ENCODE data around the gene VPS16. TPM values are rescaled to one million over a fixed set of nuclear protein-coding genes. Genes with fewer than 3 reads are reported as not detected.

Gene VPS16
- total RNA-seq, 1 experiment from 2014 or later: 16.3 TPM

- Histone ChIP-seq H3K36me3 (no peaks in the 10 kb centered on the region), H3K4me3 (no peak overlapping the region), H3K9me3 (replicated peaks) (no peaks in the 10 kb centered on the region), H3K27ac (no peak overlapping the region), H3K27me3 (no peaks in the 10 kb centered on the region), H3K4me1 (peaks cover 5% of the 10 kb centered on the region; the same call in 1 of the 2 replicates)
- DNase-seq: no peak
These were observed 4.5 kb upstream of the VPS16 start for GRCh38 chr20:2836035-2836434.

- no peak overlapping the region for H3K27ac ChIP-seq
- H3K9me3 ChIP-seq (replicated peaks): no peaks in the 10 kb centered on the region
- no peaks in the 10 kb centered on the region for H3K27me3 ChIP-seq
- no peaks in the 10 kb centered on the region; the same call in 1 of the 2 replicates for H3K4me1 ChIP-seq
- H3K4me3 ChIP-seq: no peak overlapping the region
- H3K36me3 ChIP-seq: no peaks in the 10 kb centered on the region
- DNase-seq: no peak
These were observed 3.2 kb upstream of the VPS16 start for GRCh38 chr20:2837221-2837960.

GRCh38 chr20:2838170-2838797, 2.3 kb upstream of the VPS16 start:
- H3K27ac ChIP-seq: no peak overlapping the region
- no peaks in the 10 kb centered on the region for H3K36me3 ChIP-seq
- H3K27me3 ChIP-seq: no peaks in the 10 kb centered on the region
- H3K9me3 ChIP-seq (replicated peaks): no peaks in the 10 kb centered on the region
- no peaks in the 10 kb centered on the region; the same call in 1 of the 2 replicates for H3K4me1 ChIP-seq
- DNase-seq: no peak
- H3K4me3 ChIP-seq: no peak overlapping the region

- H3K4me3 ChIP-seq: no peak overlapping the region
- no peak overlapping the region for H3K27ac ChIP-seq
- no peaks in the 10 kb centered on the region for H3K9me3 ChIP-seq (replicated peaks)
- no peaks in the 10 kb centered on the region for H3K27me3 ChIP-seq
- DNase-seq: no peak
- no peaks in the 10 kb centered on the region; the same call in 1 of the 2 replicates for H3K4me1 ChIP-seq
- H3K36me3 ChIP-seq: no peaks in the 10 kb centered on the region
These were observed 1.5 kb upstream of the VPS16 start for GRCh38 chr20:2838847-2839671.

- DNase-seq: no peak
- Histone ChIP-seq H3K36me3 (no peaks in the 10 kb centered on the region), H3K4me3 (peak overlapping the region; percentile 100; the same call in 1 of the 2 replicates), H3K27ac (no peak overlapping the region), H3K27me3 (no peaks in the 10 kb centered on the region), H3K9me3 (replicated peaks) (no peaks in the 10 kb centered on the region), H3K4me1 (no peaks in the 10 kb centered on the region; the same call in 1 of the 2 replicates)
These were observed 810 bp upstream of the VPS16 start for GRCh38 chr20:2839732-2840137.

GRCh38 chr20:2840967-2841531, 504 bp downstream of the VPS16 start:
- Histone ChIP-seq H3K9me3 (replicated peaks) (no peaks in the 10 kb centered on the region), H3K27me3 (no peaks in the 10 kb centered on the region), H3K27ac (peak overlapping the region; percentile 43), H3K4me3 (peak overlapping the region; percentile 100), H3K36me3 (no peaks in the 10 kb centered on the region), H3K4me1 (no peaks in the 10 kb centered on the region; the same call in 1 of the 2 replicates)
- peak; percentile 81 to 85 for DNase-seq

- no peak overlapping the region for H3K4me3 ChIP-seq
- H3K36me3 ChIP-seq: no peaks in the 10 kb centered on the region
- DNase-seq: no peak
- no peaks in the 10 kb centered on the region for H3K27me3 ChIP-seq
- no peak overlapping the region for H3K27ac ChIP-seq
- H3K9me3 ChIP-seq (replicated peaks): no peaks in the 10 kb centered on the region
- H3K4me1 ChIP-seq: no peaks in the 10 kb centered on the region; the same call in 1 of the 2 replicates
These were observed 5.1 kb downstream of the VPS16 start for GRCh38 chr20:2845607-2846006.

- Histone ChIP-seq H3K36me3 (no peaks in the 10 kb centered on the region), H3K4me1 (no peaks in the 10 kb centered on the region; the same call in 1 of the 2 replicates), H3K9me3 (replicated peaks) (no peaks in the 10 kb centered on the region), H3K27me3 (no peaks in the 10 kb centered on the region), H3K4me3 (no peak overlapping the region), H3K27ac (no peak overlapping the region)
- no peak for DNase-seq
These were observed 6.2 kb downstream of the VPS16 start for GRCh38 chr20:2846698-2847097.

- DNase-seq: no peak
These were observed 7.3 kb downstream of the VPS16 start for GRCh38 chr20:2847802-2848201.

GRCh38 chr20:2849529-2849928, 9.0 kb downstream of the VPS16 start:
- no peak for DNase-seq
- Histone ChIP-seq H3K36me3 (no peaks in the 10 kb centered on the region), H3K4me3 (no peak overlapping the region), H3K4me1 (no peaks in the 10 kb centered on the region), H3K9me3 (replicated peaks) (no peaks in the 10 kb centered on the region), H3K27ac (no peak overlapping the region), H3K27me3 (no peaks in the 10 kb centered on the region)

More at GRCh38 chr20:2847802-2848201, 7.3 kb downstream of the VPS16 start:
- Histone ChIP-seq H3K27ac (no peak overlapping the region), H3K9me3 (replicated peaks) (no peaks in the 10 kb centered on the region), H3K4me3 (no peak overlapping the region), H3K4me1 (no peaks in the 10 kb centered on the region), H3K27me3 (no peaks in the 10 kb centered on the region), H3K36me3 (no peaks in the 10 kb centered on the region)

GRCh38 chr20:2851086-2851485, 10.5 kb downstream of the VPS16 start:
- no peaks in the 10 kb centered on the region for H3K27me3 ChIP-seq
- H3K27ac ChIP-seq: no peak overlapping the region
- H3K4me1 ChIP-seq: no peaks in the 10 kb centered on the region
- DNase-seq: no peak
- no peaks in the 10 kb centered on the region for H3K36me3 ChIP-seq
- no peaks in the 10 kb centered on the region for H3K9me3 ChIP-seq (replicated peaks)
- H3K4me3 ChIP-seq: no peak overlapping the region

GRCh38 chr20:2858591-2858990, 18.0 kb downstream of the VPS16 start:
- no peaks in the 10 kb centered on the region for H3K27me3 ChIP-seq
- no peak for DNase-seq
- no peak overlapping the region for H3K27ac ChIP-seq
- no peak overlapping the region for H3K4me3 ChIP-seq
- H3K4me1 ChIP-seq: no peaks in the 10 kb centered on the region
- no peaks in the 10 kb centered on the region for H3K9me3 ChIP-seq (replicated peaks)
- no peaks in the 10 kb centered on the region for H3K36me3 ChIP-seq

GRCh38 chr20:2859330-2860121, 19.0 kb downstream of the VPS16 start:
- H3K36me3 ChIP-seq: no peaks in the 10 kb centered on the region
- no peak overlapping the region for H3K27ac ChIP-seq
- no peak for DNase-seq
- H3K27me3 ChIP-seq: no peaks in the 10 kb centered on the region
- H3K4me1 ChIP-seq: no peaks in the 10 kb centered on the region
- H3K9me3 ChIP-seq (replicated peaks): no peaks in the 10 kb centered on the region
- no peak overlapping the region for H3K4me3 ChIP-seq

- Histone ChIP-seq H3K4me1 (no peaks in the 10 kb centered on the region), H3K4me3 (no peak overlapping the region), H3K27ac (no peak overlapping the region), H3K27me3 (no peaks in the 10 kb centered on the region), H3K9me3 (replicated peaks) (no peaks in the 10 kb centered on the region), H3K36me3 (no peaks in the 10 kb centered on the region)
- no peak for DNase-seq
These were observed 24.1 kb downstream of the VPS16 start for GRCh38 chr20:2864626-2865025.

Measured in SJCRH30 (cell line).